Keratinocyte (primary cell): ENCODE results near the gene TRIM8. TPM values are rescaled to one million over a fixed set of nuclear protein-coding genes. Genes with fewer than 3 reads are reported as not detected.
A peak's percentile ranks its signal among the peaks of the same experiment; 100 is the strongest.

Experiments used
- DNase-seq: peaks from one replicate; pipeline ENCODE4 v3.0.0-alpha.2; 2011; ENCODE audit warnings: low read depth, missing footprints, low spot score
- FAIRE-seq: peaks from 2 replicates; lab custom pipeline; 2011; peaks lifted over from hg19 to GRCh38; lab: Jason Lieb, UNC
- H2AFZ ChIP-seq: 2 replicates; pipeline ENCODE4 v1.6.0; 2012; ENCODE audit warnings: low read length, control low read depth, inconsistent platforms; ENCODE audit not compliant: control insufficient read depth
- H3K27ac ChIP-seq: 2 replicates; pipeline ENCODE4 v1.5.1; 2011; ENCODE audit warnings: low read length; ENCODE audit not compliant: control insufficient read depth, insufficient read depth
- H3K27me3 ChIP-seq: 3 replicates; pipeline ENCODE4 v1.6.0; 2011; ENCODE audit warnings: low read length; ENCODE audit not compliant: control insufficient read depth, insufficient read depth; ENCODE audit errors: extremely low read depth
- H3K36me3 ChIP-seq, 2 experiments: 2 replicates in 1 of 2; 3 replicates in 1 of 2; pipeline ENCODE4 v1.5.1; 2011; ENCODE audit warnings: low read length in 2 of 2, mild to moderate bottlenecking in 1 of 2; ENCODE audit not compliant: control insufficient read depth in 2 of 2, insufficient read depth in 2 of 2; ENCODE audit errors: extremely low read depth in 1 of 2
- H3K4me1 ChIP-seq: 3 replicates; pipeline ENCODE4 v1.5.1; 2011; ENCODE audit warnings: low read length; ENCODE audit not compliant: control insufficient read depth, insufficient read depth; ENCODE audit errors: extremely low read depth
- H3K4me2 ChIP-seq: 3 replicates; pipeline ENCODE4 v1.6.0; 2011; ENCODE audit warnings: low read depth, low read length; ENCODE audit not compliant: control insufficient read depth, insufficient read depth; ENCODE audit errors: extremely low read depth
- H3K4me3 ChIP-seq, 3 experiments: fragments of 200-600 bp in 1 of 3; sonication (generic) in 1 of 3; 2 replicates in 2 of 3; 3 replicates in 1 of 3; pipeline ENCODE4 v1.5.1; 2011 to 2016; ENCODE audit warnings: low read length in 3 of 3, mild to moderate bottlenecking in 3 of 3, control low read depth in 2 of 3, inconsistent platforms in 1 of 3, low read depth in 1 of 3, mixed read lengths in 1 of 3, mixed run types in 1 of 3, moderate library complexity in 1 of 3; ENCODE audit not compliant: control insufficient read depth in 2 of 3, insufficient read depth in 2 of 3; ENCODE audit errors: extremely low read depth in 1 of 3
- H3K79me2 ChIP-seq: 2 replicates; pipeline ENCODE4 v1.6.0; 2012; ENCODE audit warnings: low read length; ENCODE audit not compliant: control insufficient read depth, insufficient read depth
- H3K9ac ChIP-seq: 3 replicates; pipeline ENCODE4 v1.6.0; 2011; ENCODE audit warnings: low read length; ENCODE audit not compliant: control insufficient read depth, insufficient read depth; ENCODE audit errors: extremely low read depth
- H3K9me1 ChIP-seq: 3 replicates; pipeline ENCODE4 v1.6.0; 2011; ENCODE audit warnings: low read length; ENCODE audit not compliant: control insufficient read depth, insufficient read depth; ENCODE audit errors: extremely low read depth
- H3K9me3 ChIP-seq: 2 replicates; pipeline ENCODE4 v1.5.1; 2012; ENCODE audit warnings: low read depth, low read length; ENCODE audit not compliant: control insufficient read depth
- H4K20me1 ChIP-seq: 3 replicates; pipeline ENCODE4 v1.6.0; 2011; ENCODE audit warnings: low read length; ENCODE audit not compliant: control insufficient read depth, insufficient read depth; ENCODE audit errors: extremely low read depth
- CTCF ChIP-seq, 3 experiments: IDR thresholded peaks in 1 of 3; conservative IDR thresholded peaks in 1 of 3; optimal IDR thresholded peaks in 1 of 3; 2 replicates in 2 of 3; 3 replicates in 1 of 3; pipeline versions ENCODE3 to v1.5.1; 2011; ENCODE audit warnings: low read length in 3 of 3, mild to moderate bottlenecking in 3 of 3, moderate library complexity in 2 of 3, control low read depth in 1 of 3, inconsistent platforms in 1 of 3; ENCODE audit not compliant: insufficient read depth in 2 of 3; ENCODE audit errors: extremely low read depth in 1 of 3
- EZH2 ChIP-seq: IDR thresholded peaks from one replicate; pipeline ENCODE4 v1.6.1; 2012; ENCODE audit warnings: inconsistent platforms, mild to moderate bottlenecking, low read length, moderate library complexity
- dilution Hi-C: fragments of 300-500 bp; cut with MboI; formaldehyde crosslinking; loops from one replicate; pipeline ENCODE4 v1.7.0; 2020; ENCODE audit warnings: low sequenced_read_pairs; ENCODE audit not compliant: extremely low pct_ligation_motif_present
- polyA plus RNA-seq, 5 experiments: library from polyadenylated mRNA; depleted of rRNA in 3 of 5; stranded (reverse) in 3 of 5; stranded (forward) in 1 of 5; unstranded in 1 of 5; fragments of >200 nt; gene quantifications; 1 replicate in 1 of 5; 2 replicates in 3 of 5; 3 replicates in 1 of 5; pipeline versions ENCODE4 v1.2.1 to v1.2.3, GENCODE V29; 2011 to 2012; ENCODE audit warnings: missing spikeins in 2 of 5, low read depth in 1 of 5, low replicate concordance in 1 of 5

The TRIM8 gene
- polyA plus RNA-seq, 1 donor (not counting 4 experiments of a cell fraction or from before 2014, with no cell fraction given), result 24.8 TPM

- Histone ChIP-seq H3K27ac (peak overlapping the region; percentile 57), H4K20me1 (no peaks in the 10 kb centered on the region), H3K27me3 (no peaks in the 10 kb centered on the region), H3K4me2 (peak overlapping the region; percentile 41), H3K79me2 (no peaks in the 10 kb centered on the region), H3K4me1 (peaks cover 62% of the 10 kb centered on the region), H3K4me3 (no peak overlapping the region), H2AFZ (no peak overlapping the region), H3K36me3 (peaks cover 0 to 1% of the 10 kb centered on the region in 2 experiments), H3K9me3 (no peaks in the 10 kb centered on the region), H3K9me1 (peaks cover 2% of the 10 kb centered on the region), H3K9ac (peak overlapping the region; percentile 13)
- TF ChIP-seq EZH2, result no peak
- no peak for TF ChIP-seq CTCF (optimal IDR thresholded peaks at IDR 0.05 in 1 of 3, IDR thresholded peaks at IDR 0.05 in 1 of 3, conservative IDR thresholded peaks at IDR 0.05 in 1 of 3; ENCODE audit: extremely low read depth in 1 of 3, insufficient read depth in 2 of 3, low read length in 3 of 3)
- FAIRE-seq, result peak; percentile 89
- no peak for DNase-seq
- dilution Hi-C loops, result no loop called here
Measured at GRCh38 chr10:102629661-102630614, 14.3 kb upstream of the TRIM8 start.

GRCh38 chr10:102630663-102631062 is 13.6 kb upstream of the TRIM8 start:
- FAIRE-seq, result no peak
- dilution Hi-C loops, result no loop called here

More at GRCh38 chr10:102630663-102631062, 13.6 kb upstream of the TRIM8 start:
- H2AFZ ChIP-seq, result no peak overlapping the region
- H3K27me3 ChIP-seq, result no peaks in the 10 kb centered on the region
- H3K4me1 ChIP-seq, result peaks cover 65% of the 10 kb centered on the region
- H3K9me3 ChIP-seq, result no peaks in the 10 kb centered on the region
- DNase-seq, result no peak
- no peak overlapping the region for H3K9ac ChIP-seq
- TF ChIP-seq EZH2 (no peak), CTCF (optimal IDR thresholded peaks at IDR 0.05 in 1 of 3, IDR thresholded peaks at IDR 0.05 in 1 of 3, conservative IDR thresholded peaks at IDR 0.05 in 1 of 3; ENCODE audit: extremely low read depth in 1 of 3, insufficient read depth in 2 of 3, low read length in 3 of 3) (no peak)
- peaks cover 2% of the 10 kb centered on the region for H3K9me1 ChIP-seq
- H4K20me1 ChIP-seq, result no peaks in the 10 kb centered on the region
- H3K36me3 ChIP-seq, result peaks cover 0 to 1% of the 10 kb centered on the region in 2 experiments
- H3K27ac ChIP-seq, result no peak overlapping the region
- H3K4me3 ChIP-seq, result no peak overlapping the region
- H3K79me2 ChIP-seq, result no peaks in the 10 kb centered on the region
- H3K4me2 ChIP-seq, result no peak overlapping the region
